Measurements from ENCODE around the gene HSF5.

DNA sequence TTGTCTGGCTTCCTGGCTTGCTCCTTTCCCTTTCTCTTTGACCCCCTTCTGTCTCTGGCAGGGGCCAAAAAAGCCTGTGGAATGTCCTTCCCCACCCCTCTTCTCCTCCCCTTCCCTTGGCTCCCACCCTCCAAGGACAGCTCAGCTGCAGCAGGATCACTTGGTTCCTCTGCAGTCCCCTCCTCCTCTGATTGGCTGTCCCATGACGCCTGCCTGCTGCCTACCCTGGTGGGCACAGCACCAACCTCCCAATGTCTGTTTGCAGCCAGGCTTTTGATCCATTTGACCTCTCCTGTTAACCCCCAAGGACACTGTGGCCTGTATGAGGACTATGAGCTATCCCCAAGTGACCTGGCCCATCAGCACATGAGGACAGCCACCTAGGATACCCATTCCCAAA is 41.1 kb upstream of the HSF5 start:
- TF ChIP-seq, protein P1, sequence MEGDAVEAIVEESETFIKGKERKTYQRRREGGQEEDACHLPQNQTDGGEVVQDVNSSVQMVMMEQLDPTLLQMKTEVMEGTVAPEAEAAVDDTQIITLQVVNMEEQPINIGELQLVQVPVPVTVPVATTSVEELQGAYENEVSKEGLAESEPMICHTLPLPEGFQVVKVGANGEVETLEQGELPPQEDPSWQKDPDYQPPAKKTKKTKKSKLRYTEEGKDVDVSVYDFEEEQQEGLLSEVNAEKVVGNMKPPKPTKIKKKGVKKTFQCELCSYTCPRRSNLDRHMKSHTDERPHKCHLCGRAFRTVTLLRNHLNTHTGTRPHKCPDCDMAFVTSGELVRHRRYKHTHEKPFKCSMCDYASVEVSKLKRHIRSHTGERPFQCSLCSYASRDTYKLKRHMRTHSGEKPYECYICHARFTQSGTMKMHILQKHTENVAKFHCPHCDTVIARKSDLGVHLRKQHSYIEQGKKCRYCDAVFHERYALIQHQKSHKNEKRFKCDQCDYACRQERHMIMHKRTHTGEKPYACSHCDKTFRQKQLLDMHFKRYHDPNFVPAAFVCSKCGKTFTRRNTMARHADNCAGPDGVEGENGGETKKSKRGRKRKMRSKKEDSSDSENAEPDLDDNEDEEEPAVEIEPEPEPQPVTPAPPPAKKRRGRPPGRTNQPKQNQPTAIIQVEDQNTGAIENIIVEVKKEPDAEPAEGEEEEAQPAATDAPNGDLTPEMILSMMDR (IDR thresholded peaks at IDR 0.05) = no peak
- no peak for TF ChIP-seq EZH2 (IDR thresholded peaks at IDR 0.05)

All from neural progenitor cell (in vitro differentiated cells).